Testis (tissue), 3 donors: ENCODE measurements around the gene TDRD12. TPM values are rescaled to one million over a fixed set of nuclear protein-coding genes. Genes with fewer than 3 reads are reported as not detected.

ENCODE experiments used
- DNase-seq: peaks from one replicate; pipeline ENCODE4 v3.0.0-alpha.2; 2019
- H3K27ac ChIP-seq, 2 donors: fragments of 200-600 bp; sonication (generic); one replicate each; pipeline ENCODE4 v1.5.1; 2019
- H3K27me3 ChIP-seq: fragments of 200-600 bp; sonication (generic); one replicate; pipeline ENCODE4 v1.5.1; 2019
- H3K36me3 ChIP-seq: fragments of 200-600 bp; sonication (generic); one replicate; pipeline ENCODE4 v1.5.1; 2017; ENCODE audit warnings: low read depth; ENCODE audit errors: missing control alignments
- H3K4me1 ChIP-seq: fragments of 200-600 bp; sonication (generic); one replicate; pipeline ENCODE4 v1.5.1; 2019
- H3K4me3 ChIP-seq, 2 donors: fragments of 200-600 bp; sonication (generic); one replicate each; pipeline ENCODE4 v1.5.1; 2017 to 2019
- H3K9me3 ChIP-seq: fragments of 200-600 bp; sonication (generic); one replicate; pipeline ENCODE4 v1.5.1; 2017
- POLR2A ChIP-seq: fragments of 450-650 bp; IDR thresholded peaks from one replicate; pipeline ENCODE4 v1.6.1; 2017; ENCODE audit warnings: antibody characterized with exemption, mild to moderate bottlenecking, moderate library complexity
- whole genome bisulfite sequencing, 2 donors: methylation state at CpG; one replicate each; pipeline ENCODE4 v1.1.5; 2018; 5-methylcytosine and 5-hydroxymethylcytosine counted together
- intact Hi-C: fragments of 100-400 bp; cut with DNase I; formaldehyde crosslinking; loops from one replicate; pipeline ENCODE4 v1.15.1; 2023; ENCODE audit warnings: low total_unique reads
- polyA plus RNA-seq: library from polyadenylated mRNA; stranded (reverse); fragments of 350-450 nt; fragmentation: Illumina TruSeq; extraction: RNeasy Lipid Tissue Mini Kit (QIAGEN cat#74804); gene quantifications from one replicate; pipeline ENCODE4 v1.2.3, GENCODE V29; 2014; ENCODE audit warnings: low read depth, low replicate concordance; ENCODE audit not compliant: insufficient read depth
- total RNA-seq, 2 donors: library from RNA; depleted of rRNA; stranded (reverse); fragments of >200 nt; gene quantifications; one replicate each; pipeline ENCODE4 v1.2.3, GENCODE V29; 2016
- TF ChIP-seq, protein P1 (sequence below), 3 experiments: fragments of 450-650 bp in 2 of 3; fragments of 200-600 bp in 1 of 3; sonication (generic) in 1 of 3; IDR thresholded peaks; one replicate each; pipeline ENCODE4 v1.5.1; 2016 to 2019; ENCODE audit warnings: antibody characterized with exemption in 3 of 3, mild to moderate bottlenecking in 2 of 3, moderate library complexity in 1 of 3

The TDRD12 gene
- total and polyA plus RNA-seq, 3 donors from 2014 or later = 24.3 to 33.4 (median 30.6) TPM

DNA sequence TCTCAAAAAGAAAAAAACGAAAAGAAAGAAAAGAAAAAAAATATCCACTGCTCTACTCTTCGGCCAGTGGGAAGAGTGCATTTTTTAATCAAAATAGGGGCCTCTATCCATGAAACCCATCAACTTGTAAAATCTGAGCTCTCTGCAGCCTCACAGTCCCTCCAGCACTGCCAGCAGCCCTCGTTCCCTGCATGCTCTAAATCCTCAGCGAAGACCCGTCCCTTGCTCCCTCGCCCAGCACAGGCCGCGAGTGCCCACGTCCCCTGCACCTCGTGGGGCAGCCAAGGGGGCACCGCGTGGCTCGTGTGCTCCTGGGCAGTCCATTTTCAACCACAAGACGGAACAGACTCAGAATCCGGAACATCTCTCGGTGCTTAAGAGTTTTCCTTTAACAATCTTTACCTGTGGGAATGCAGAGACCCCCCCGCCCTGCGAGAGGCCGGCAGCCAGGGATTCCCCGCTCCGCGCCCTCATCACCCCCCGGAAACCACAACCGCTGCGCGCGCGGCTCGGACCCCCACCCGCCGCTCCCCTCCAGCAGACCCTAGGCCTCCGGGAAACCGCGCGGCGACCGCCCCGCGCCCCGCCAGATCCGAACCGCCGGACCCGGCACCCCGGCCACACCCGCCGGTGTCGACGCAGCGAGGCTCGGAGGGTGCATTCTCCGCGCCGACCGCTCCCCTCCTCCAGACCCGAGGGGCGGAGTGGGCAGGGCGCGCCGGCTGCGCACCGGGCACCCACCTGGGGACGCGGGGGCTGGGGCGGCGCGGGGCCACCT lies 45.2 kb upstream of the TDRD12 start:
- 2% methylated on average over 14 to 39 of the region's 67 CpGs for WGBS, 2 donors
- peak overlapping the region; percentile 76 to 87 for H3K4me3 ChIP-seq
- intact Hi-C loops = no loop called here
- peak overlapping the region; percentile 56 to 73 for H3K27ac ChIP-seq
- no peaks in the 10 kb centered on the region for H3K36me3 ChIP-seq
- no peaks in the 10 kb centered on the region for H3K27me3 ChIP-seq
- peaks cover 6% of the 10 kb centered on the region for H3K4me1 ChIP-seq
- no peak for DNase-seq
- TF ChIP-seq, protein P1, sequence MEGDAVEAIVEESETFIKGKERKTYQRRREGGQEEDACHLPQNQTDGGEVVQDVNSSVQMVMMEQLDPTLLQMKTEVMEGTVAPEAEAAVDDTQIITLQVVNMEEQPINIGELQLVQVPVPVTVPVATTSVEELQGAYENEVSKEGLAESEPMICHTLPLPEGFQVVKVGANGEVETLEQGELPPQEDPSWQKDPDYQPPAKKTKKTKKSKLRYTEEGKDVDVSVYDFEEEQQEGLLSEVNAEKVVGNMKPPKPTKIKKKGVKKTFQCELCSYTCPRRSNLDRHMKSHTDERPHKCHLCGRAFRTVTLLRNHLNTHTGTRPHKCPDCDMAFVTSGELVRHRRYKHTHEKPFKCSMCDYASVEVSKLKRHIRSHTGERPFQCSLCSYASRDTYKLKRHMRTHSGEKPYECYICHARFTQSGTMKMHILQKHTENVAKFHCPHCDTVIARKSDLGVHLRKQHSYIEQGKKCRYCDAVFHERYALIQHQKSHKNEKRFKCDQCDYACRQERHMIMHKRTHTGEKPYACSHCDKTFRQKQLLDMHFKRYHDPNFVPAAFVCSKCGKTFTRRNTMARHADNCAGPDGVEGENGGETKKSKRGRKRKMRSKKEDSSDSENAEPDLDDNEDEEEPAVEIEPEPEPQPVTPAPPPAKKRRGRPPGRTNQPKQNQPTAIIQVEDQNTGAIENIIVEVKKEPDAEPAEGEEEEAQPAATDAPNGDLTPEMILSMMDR (IDR thresholded peaks at IDR 0.05) = no peak
- H3K9me3 ChIP-seq = no peaks in the 10 kb centered on the region

DNA sequence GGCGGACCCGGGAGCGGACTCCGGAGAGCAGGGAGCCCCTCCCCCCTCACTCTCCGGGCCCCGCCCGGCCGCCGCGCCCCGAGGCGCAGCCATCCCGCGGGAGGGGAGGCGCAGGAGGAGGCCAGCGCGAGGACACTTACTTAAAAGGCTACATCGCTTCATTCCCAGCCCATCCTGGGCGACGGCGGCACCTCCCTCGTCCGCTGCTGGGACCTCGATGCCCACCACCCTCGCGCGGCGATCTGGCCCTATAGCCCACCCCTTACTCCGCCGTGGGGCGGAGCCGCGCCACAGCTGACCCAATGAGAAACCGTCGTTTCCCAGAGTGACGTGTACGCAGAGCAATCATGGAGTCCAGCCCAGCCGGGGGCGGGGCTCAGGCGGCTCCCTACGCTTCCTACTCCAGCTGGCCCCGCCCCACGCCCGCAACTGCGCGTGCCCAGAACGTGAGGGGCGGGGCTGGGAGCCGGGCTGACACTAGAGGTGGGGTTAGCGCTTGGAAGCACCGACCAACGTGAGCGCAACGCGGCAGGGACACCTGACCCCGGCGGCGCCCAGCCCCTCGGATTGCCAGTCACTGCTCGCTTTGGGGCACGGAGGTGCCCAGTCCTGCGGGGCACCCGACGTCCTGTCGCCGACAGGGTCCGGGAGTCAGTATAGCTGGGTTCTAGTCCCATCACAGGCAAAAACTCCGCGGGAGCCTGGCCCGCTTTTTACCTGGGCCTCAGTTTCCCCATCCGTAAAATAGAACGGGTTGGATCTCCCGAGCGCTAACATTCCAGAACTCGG lies 44.4 kb upstream of the TDRD12 start, which contains the start of gene ANKRD27:
TSS of gene ANKRD27 (minus strand) at position 250 of the 789 bp plus-strand sequence. CDS start 16,165 bp downstream, outside the sequence.
- intact Hi-C loops = no loop called here
- peak; percentile 99 for DNase-seq
- 0 to 1% methylated on average over 8 to 39 of the region's 75 CpGs for whole genome bisulfite sequencing, 2 donors

DNA sequence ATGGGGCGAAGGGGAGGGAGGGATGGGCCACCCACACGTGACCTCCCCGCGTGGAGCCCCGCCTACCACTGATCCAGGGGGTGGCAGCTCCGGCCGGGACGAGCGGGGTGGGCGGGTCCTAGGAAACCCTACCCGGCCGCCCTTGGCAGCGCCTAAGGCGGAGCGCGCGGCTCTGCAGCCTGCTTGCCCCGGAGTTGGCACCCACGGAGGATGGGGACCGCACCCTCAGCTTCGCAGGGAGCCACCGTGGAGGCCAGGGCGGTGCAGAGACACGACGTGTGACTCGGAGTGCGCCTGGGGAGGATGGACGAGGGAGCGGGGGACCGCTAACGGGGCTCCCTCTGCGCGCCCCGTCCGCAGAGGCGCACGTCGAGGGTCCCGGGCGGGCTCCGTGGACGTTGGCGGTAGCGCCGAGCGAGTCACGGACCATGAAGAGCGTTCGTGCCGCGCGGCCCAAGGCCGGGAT lies 43.8 kb upstream of the TDRD12 start, which contains the start of gene RGS9BP:
TSS of gene RGS9BP (plus strand) at position 129 of the 466 bp plus-strand sequence. CDS start 416 bp downstream, outside the sequence.
- TF ChIP-seq, protein P1 (IDR thresholded peaks at IDR 0.05) = no peak
- TF ChIP-seq POLR2A = no peak
- intact Hi-C loops = no loop called here
- WGBS, 2 donors = 0% methylated on average over 18 to 46 of the region's 53 CpGs
- Histone ChIP-seq H3K27me3 (no peaks in the 10 kb centered on the region), H3K27ac (peak within 1 kb of the TSS; percentile 56 to 73), H3K4me3 (peak within 1 kb of the TSS; percentile 76 to 87), H3K4me1 (peaks cover 6% of the 10 kb centered on the region), H3K9me3 (no peaks in the 10 kb centered on the region), H3K36me3 (no peaks in the 10 kb centered on the region)
- DNase-seq = peak; percentile 79

More for the DNA sequence above, 44.4 kb upstream of the TDRD12 start, which contains the start of gene ANKRD27:
- H3K9me3 ChIP-seq = no peaks in the 10 kb centered on the region
- no peaks in the 10 kb centered on the region for H3K36me3 ChIP-seq
- peak within 1 kb of the TSS; percentile 76 to 87 for H3K4me3 ChIP-seq
- TF ChIP-seq, protein P1 (IDR thresholded peaks at IDR 0.05) = no peak
- no peak for TF ChIP-seq POLR2A
- H3K4me1 ChIP-seq = peaks cover 6% of the 10 kb centered on the region
- peak within 1 kb of the TSS; percentile 56 to 73 for H3K27ac ChIP-seq
- no peaks in the 10 kb centered on the region for H3K27me3 ChIP-seq

DNA sequence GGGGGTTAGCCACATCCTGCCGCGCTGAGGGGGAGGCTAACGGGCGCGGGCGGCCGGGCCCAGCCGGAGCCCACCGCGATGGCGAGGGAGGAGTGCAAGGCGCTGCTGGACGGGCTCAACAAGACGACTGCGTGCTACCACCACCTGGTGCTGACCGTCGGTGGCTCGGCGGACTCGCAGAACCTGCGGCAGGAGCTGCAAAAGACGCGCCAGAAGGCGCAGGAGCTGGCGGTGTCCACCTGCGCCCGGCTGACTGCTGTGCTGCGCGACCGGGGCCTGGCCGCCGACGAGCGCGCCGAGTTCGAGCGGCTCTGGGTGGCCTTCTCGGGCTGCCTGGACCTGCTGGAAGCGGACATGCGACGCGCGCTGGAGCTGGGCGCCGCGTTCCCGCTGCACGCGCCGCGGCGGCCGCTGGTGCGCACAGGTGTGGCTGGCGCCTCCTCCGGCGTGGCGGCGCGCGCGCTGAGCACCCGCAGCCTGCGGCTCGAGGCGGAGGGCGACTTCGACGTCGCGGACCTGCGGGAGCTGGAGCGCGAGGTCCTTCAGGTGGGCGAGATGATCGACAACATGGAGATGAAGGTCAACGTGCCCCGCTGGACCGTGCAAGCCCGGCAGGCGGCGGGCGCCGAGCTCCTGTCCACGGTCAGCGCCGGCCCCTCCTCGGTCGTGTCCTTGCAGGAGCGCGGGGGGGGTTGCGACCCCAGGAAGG lies 43.2 kb upstream of the TDRD12 start:
- no peak for DNase-seq
- H3K27me3 ChIP-seq = no peaks in the 10 kb centered on the region
- no peak for TF ChIP-seq POLR2A
- TF ChIP-seq, protein P1 (IDR thresholded peaks at IDR 0.05) = no peak
- H3K27ac ChIP-seq = no peak overlapping the region
- peak overlapping the region; percentile 76 to 87 for H3K4me3 ChIP-seq
- intact Hi-C loops = no loop called here
- 2% methylated on average over 60 of the region's 93 CpGs; no CpG with 5 or more reads in 1 of the 2 donors for WGBS, 2 donors
- H3K36me3 ChIP-seq = no peaks in the 10 kb centered on the region
- peaks cover 6% of the 10 kb centered on the region for H3K4me1 ChIP-seq
- H3K9me3 ChIP-seq = no peaks in the 10 kb centered on the region
